K562 (cell line): ENCODE measurements around the gene BAG5. TPM values are rescaled to one million over a fixed set of nuclear protein-coding genes. Genes with fewer than 3 reads are reported as not detected.

Experiments
- FOXA1 ChIP-seq: fragments of 450-650 bp; IDR thresholded peaks from 2 replicates; pipeline ENCODE4 v1.6.1; 2016; ENCODE audit warnings: mild to moderate bottlenecking, borderline replicate concordance
- GTF3C2 ChIP-seq: IDR thresholded peaks from 3 replicates; pipeline ENCODE4 v1.6.1; 2011; ENCODE audit warnings: borderline replicate concordance, mild to moderate bottlenecking, moderate library complexity; ENCODE audit not compliant: insufficient read length; ENCODE audit errors: extremely low read depth
- NR0B1 ChIP-seq: fragments of 450-650 bp; IDR thresholded peaks from one replicate; pipeline ENCODE4 v1.6.1; 2018; ENCODE audit warnings: mild to moderate bottlenecking, moderate library complexity; ENCODE audit not compliant: partially characterized antibody
- POLR2H ChIP-seq: IDR thresholded peaks from 2 replicates; pipeline ENCODE4 v1.6.1; 2016; ENCODE audit warnings: missing genetic modification characterization, low read depth, mild to moderate bottlenecking, control low read depth, missing compliant biosample characterization, moderate library complexity
- SMAD1 ChIP-seq: fragments of 150-350 bp; IDR thresholded peaks from 2 replicates; pipeline ENCODE4 v1.6.1; 2014; ENCODE audit warnings: low read length, low read depth; ENCODE audit not compliant: partially characterized antibody
- TGIF2 ChIP-seq: sonication (generic); formaldehyde crosslinking; IDR thresholded peaks from 2 replicates; pipeline ENCODE4 v1.8.1; 2022; ENCODE audit warnings: mild to moderate bottlenecking, missing genetic modification reagents, moderate library complexity
- ZC3H8 ChIP-seq: fragments of 450-650 bp; IDR thresholded peaks from 2 replicates; pipeline ENCODE4 v1.6.1; 2017
- polyA plus RNA-seq, 8 experiments: library from polyadenylated mRNA; depleted of rRNA in 4 of 8; stranded (reverse) in 5 of 8; unstranded in 3 of 8; fragments of >200 nt; fragmentation: Nextera tagmentation in 2 of 8; fragmentation: Illumina TruSeq in 1 of 8; extraction: Ambion mirVana in 2 of 8; extraction: Trizol in 1 of 8; gene quantifications; 2 replicates each; pipeline versions ENCODE4 v1.2.1 to v1.2.3, GENCODE V29; 2011 to 2014; ENCODE audit warnings: inconsistent platforms in 1 of 8, missing spikeins in 1 of 8
- total RNA-seq, 7 experiments: library from RNA; depleted of rRNA in 6 of 7; stranded (reverse); fragments of >200 nt in 6 of 7; fragmentation: Illumina TruSeq in 2 of 7; extraction: Trizol in 2 of 7; gene quantifications; 2 replicates each; pipeline versions ENCODE4 v1.2.1 to v1.2.3, GENCODE V29; 2011 to 2021; ENCODE audit warnings: low replicate concordance in 1 of 7
- TF ChIP-seq, protein P1 (sequence below): fragments of 450-650 bp; IDR thresholded peaks from 2 replicates; pipeline ENCODE4 v1.6.1; 2017; ENCODE audit warnings: antibody characterized with exemption, mild to moderate bottlenecking
- TF ChIP-seq, protein P2 (sequence below): fragments of 450-650 bp; formaldehyde crosslinking; conservative IDR thresholded peaks from 2 replicates; pipeline ENCODE4 v1.4.0; 2022; ENCODE audit warnings: mild to moderate bottlenecking, missing genetic modification characterization
- TF ChIP-seq, protein P3 (sequence below): sonication (generic); formaldehyde crosslinking; IDR thresholded peaks from 2 replicates; pipeline ENCODE4 v1.8.1; 2022; ENCODE audit warnings: missing genetic modification reagents

Gene BAG5
- total and polyA plus RNA-seq, 9 of the 15 experiments (the other 6 are each of a cell fraction or from before 2014, with no cell fraction given) = 7.9 to 21.4 (median 13.2) TPM

GRCh38 chr14:103606963-103607668, 44.7 kb upstream of the BAG5 start (continued):
- TF ChIP-seq GTF3C2 (no peak), FOXA1 (no peak), NR0B1 (no peak), POLR2H (no peak), TGIF2 (CRISPR knock-in tag) (no peak), SMAD1 (no peak), ZC3H8 (no peak)
- TF ChIP-seq, protein P1, sequence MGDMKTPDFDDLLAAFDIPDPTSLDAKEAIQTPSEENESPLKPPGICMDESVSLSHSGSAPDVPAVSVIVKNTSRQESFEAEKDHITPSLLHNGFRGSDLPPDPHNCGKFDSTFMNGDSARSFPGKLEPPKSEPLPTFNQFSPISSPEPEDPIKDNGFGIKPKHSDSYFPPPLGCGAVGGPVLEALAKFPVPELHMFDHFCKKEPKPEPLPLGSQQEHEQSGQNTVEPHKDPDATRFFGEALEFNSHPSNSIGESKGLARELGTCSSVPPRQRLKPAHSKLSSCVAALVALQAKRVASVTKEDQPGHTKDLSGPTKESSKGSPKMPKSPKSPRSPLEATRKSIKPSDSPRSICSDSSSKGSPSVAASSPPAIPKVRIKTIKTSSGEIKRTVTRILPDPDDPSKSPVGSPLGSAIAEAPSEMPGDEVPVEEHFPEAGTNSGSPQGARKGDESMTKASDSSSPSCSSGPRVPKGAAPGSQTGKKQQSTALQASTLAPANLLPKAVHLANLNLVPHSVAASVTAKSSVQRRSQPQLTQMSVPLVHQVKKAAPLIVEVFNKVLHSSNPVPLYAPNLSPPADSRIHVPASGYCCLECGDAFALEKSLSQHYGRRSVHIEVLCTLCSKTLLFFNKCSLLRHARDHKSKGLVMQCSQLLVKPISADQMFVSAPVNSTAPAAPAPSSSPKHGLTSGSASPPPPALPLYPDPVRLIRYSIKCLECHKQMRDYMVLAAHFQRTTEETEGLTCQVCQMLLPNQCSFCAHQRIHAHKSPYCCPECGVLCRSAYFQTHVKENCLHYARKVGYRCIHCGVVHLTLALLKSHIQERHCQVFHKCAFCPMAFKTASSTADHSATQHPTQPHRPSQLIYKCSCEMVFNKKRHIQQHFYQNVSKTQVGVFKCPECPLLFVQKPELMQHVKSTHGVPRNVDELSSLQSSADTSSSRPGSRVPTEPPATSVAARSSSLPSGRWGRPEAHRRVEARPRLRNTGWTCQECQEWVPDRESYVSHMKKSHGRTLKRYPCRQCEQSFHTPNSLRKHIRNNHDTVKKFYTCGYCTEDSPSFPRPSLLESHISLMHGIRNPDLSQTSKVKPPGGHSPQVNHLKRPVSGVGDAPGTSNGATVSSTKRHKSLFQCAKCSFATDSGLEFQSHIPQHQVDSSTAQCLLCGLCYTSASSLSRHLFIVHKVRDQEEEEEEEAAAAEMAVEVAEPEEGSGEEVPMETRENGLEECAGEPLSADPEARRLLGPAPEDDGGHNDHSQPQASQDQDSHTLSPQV = no peak
- TF ChIP-seq, protein P2, sequence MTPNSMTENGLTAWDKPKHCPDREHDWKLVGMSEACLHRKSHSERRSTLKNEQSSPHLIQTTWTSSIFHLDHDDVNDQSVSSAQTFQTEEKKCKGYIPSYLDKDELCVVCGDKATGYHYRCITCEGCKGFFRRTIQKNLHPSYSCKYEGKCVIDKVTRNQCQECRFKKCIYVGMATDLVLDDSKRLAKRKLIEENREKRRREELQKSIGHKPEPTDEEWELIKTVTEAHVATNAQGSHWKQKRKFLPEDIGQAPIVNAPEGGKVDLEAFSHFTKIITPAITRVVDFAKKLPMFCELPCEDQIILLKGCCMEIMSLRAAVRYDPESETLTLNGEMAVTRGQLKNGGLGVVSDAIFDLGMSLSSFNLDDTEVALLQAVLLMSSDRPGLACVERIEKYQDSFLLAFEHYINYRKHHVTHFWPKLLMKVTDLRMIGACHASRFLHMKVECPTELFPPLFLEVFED (CRISPR knock-in tag) = no peak
- TF ChIP-seq, protein P3, sequence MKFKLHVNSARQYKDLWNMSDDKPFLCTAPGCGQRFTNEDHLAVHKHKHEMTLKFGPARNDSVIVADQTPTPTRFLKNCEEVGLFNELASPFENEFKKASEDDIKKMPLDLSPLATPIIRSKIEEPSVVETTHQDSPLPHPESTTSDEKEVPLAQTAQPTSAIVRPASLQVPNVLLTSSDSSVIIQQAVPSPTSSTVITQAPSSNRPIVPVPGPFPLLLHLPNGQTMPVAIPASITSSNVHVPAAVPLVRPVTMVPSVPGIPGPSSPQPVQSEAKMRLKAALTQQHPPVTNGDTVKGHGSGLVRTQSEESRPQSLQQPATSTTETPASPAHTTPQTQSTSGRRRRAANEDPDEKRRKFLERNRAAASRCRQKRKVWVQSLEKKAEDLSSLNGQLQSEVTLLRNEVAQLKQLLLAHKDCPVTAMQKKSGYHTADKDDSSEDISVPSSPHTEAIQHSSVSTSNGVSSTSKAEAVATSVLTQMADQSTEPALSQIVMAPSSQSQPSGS = no peak
